Measurements from ENCODE around the gene IFI35.

IFI35 gene

GRCh38 chr17:43020789-43021740, 14.5 kb downstream of the IFI35 start:
- peak; percentile 84 for DNase-seq (ENCODE audit: insufficient read length, low spot score)
- no peak for TF ChIP-seq CTCF (IDR thresholded peaks at IDR 0.05; ENCODE audit: insufficient read depth, missing control alignments)
- no peak for FAIRE-seq

- DNase-seq (ENCODE audit: insufficient read length, low spot score), result peak; percentile 71
- FAIRE-seq, result no peak
- no peak for TF ChIP-seq CTCF (IDR thresholded peaks at IDR 0.05; ENCODE audit: insufficient read depth, missing control alignments)
Observed at GRCh38 chr17:43021741-43022512, 15.3 kb downstream of the IFI35 start, which contains the start of gene VAT1. TSS of gene VAT1 (minus strand) at chr17:43022385. CDS start at chr17:43022322, 63 bp downstream.

GRCh38 chr17:43024407-43025289, 18.1 kb downstream of the IFI35 start, which contains the start of gene RND2:
TSS of gene RND2 (plus strand) at chr17:43025231. CDS start at chr17:43025348, 117 bp downstream.
- DNase-seq (ENCODE audit: insufficient read length, low spot score) (peak; percentile 90), FAIRE-seq (no peak)
- peak; percentile 87 for TF ChIP-seq CTCF (IDR thresholded peaks at IDR 0.05; ENCODE audit: insufficient read depth, missing control alignments)

GRCh38 chr17:43025290-43025657, 18.7 kb downstream of the IFI35 start:
- FAIRE-seq, result no peak
- no peak for DNase-seq (ENCODE audit: insufficient read length, low spot score)
- no peak for TF ChIP-seq CTCF (IDR thresholded peaks at IDR 0.05; ENCODE audit: insufficient read depth, missing control alignments)

GRCh38 chr17:43025766-43026537, 19.4 kb downstream of the IFI35 start:
- no peak for TF ChIP-seq CTCF (IDR thresholded peaks at IDR 0.05; ENCODE audit: insufficient read depth, missing control alignments)
- DNase-seq (ENCODE audit: insufficient read length, low spot score) (no peak), FAIRE-seq (no peak)

- DNase-seq (ENCODE audit: insufficient read length, low spot score) (no peak), FAIRE-seq (no peak)
- TF ChIP-seq CTCF (IDR thresholded peaks at IDR 0.05; ENCODE audit: insufficient read depth, missing control alignments), result no peak
Observed at GRCh38 chr17:43026595-43026994, 20.0 kb downstream of the IFI35 start.
